SK-N-SH (cell line): Measurements from ENCODE around the gene ADRB2. TPM values are rescaled to one million over a fixed set of nuclear protein-coding genes. Genes with fewer than 3 reads are reported as not detected.

Source experiments
- CTCF ChIA-PET: fragments of 300-600, 350-600 bp; formaldehyde crosslinking; extraction: SDS; loops from one replicate; lab custom pipeline; 2021; lab: Yijun Ruan, JAX
- POLR2A ChIA-PET: fragments of 350-600 bp; sonication (Branson Sonifier 250); formaldehyde crosslinking; extraction: SDS; loops from one replicate; lab custom pipeline; 2020; ENCODE audit warnings: antibody characterized with exemption, inconsistent platforms; lab: Yijun Ruan, JAX
- DNase-seq: peaks from one replicate; pipeline ENCODE4 v3.0.0; 2012
- H2AFZ ChIP-seq: fragments of 200-600 bp; sonication (generic); 2 replicates; pipeline ENCODE4 v1.8.1; 2016; ENCODE audit warnings: antibody characterized with exemption, mild to moderate bottlenecking, low read depth
- H3F3A ChIP-seq: fragments of 200-600 bp; sonication (generic); replicated peaks from 2 replicates; pipeline ENCODE3; 2016; ENCODE audit warnings: antibody characterized with exemption, mild to moderate bottlenecking; ENCODE audit not compliant: insufficient read depth
- H3K27ac ChIP-seq, 2 experiments: fragments of 200-500 bp in 1 of 2; fragments of 200-600 bp in 1 of 2; sonication (Bioruptor generic) in 1 of 2; sonication (generic), shearing (Covaris generic) in 1 of 2; 2 replicates each; pipeline versions ENCODE4 v1.5.1 to v1.6.1; 2014 to 2016; ENCODE audit warnings: low read depth in 2 of 2, inconsistent platforms in 1 of 2, low read length in 1 of 2, mild to moderate bottlenecking in 1 of 2, mixed read lengths in 1 of 2
- H3K27me3 ChIP-seq: fragments of 200-600 bp; sonication (generic), shearing (Covaris generic); 2 replicates; pipeline ENCODE4 v1.6.1; 2016; ENCODE audit warnings: mixed run types; ENCODE audit not compliant: insufficient read depth
- H3K36me3 ChIP-seq, 2 experiments: fragments of 200-500 bp in 1 of 2; fragments of 200-600 bp in 1 of 2; sonication (Bioruptor generic) in 1 of 2; sonication (generic) in 1 of 2; replicated peaks in 1 of 2; 2 replicates each; pipeline versions ENCODE3 to v1.5.1; 2014 to 2016; ENCODE audit warnings: low read length in 1 of 2, mild to moderate bottlenecking in 1 of 2; ENCODE audit not compliant: insufficient read depth in 2 of 2, control insufficient read depth in 1 of 2
- H3K4me1 ChIP-seq, 2 experiments: fragments of 200-500 bp in 1 of 2; fragments of 200-600 bp in 1 of 2; sonication (Bioruptor generic) in 1 of 2; sonication (generic), shearing (Covaris generic) in 1 of 2; 2 replicates each; pipeline versions ENCODE4 v1.5.1 to v1.6.1; 2014 to 2016; ENCODE audit warnings: low read depth in 1 of 2, low read length in 1 of 2, mixed run types in 1 of 2; ENCODE audit not compliant: insufficient read depth in 2 of 2, control insufficient read depth in 1 of 2
- H3K4me2 ChIP-seq: fragments of 200-600 bp; sonication (generic), shearing (Covaris generic); 2 replicates; pipeline ENCODE4 v1.6.1; 2017; ENCODE audit warnings: mixed run types
- H3K4me3 ChIP-seq, 2 experiments: fragments of 200-500 bp in 1 of 2; fragments of 200-600 bp in 1 of 2; sonication (Bioruptor generic) in 1 of 2; sonication (generic), shearing (Covaris generic) in 1 of 2; 2 replicates each; pipeline versions ENCODE4 v1.5.1 to v1.8.1; 2014 to 2016; ENCODE audit warnings: low read depth in 2 of 2, inconsistent platforms in 1 of 2, low read length in 1 of 2, mild to moderate bottlenecking in 1 of 2, mixed read lengths in 1 of 2, moderate library complexity in 1 of 2
- H3K79me2 ChIP-seq: fragments of 200-600 bp; sonication (generic); 2 replicates; pipeline ENCODE4 v1.8.1; 2017; ENCODE audit warnings: mild to moderate bottlenecking; ENCODE audit not compliant: insufficient read depth
- H3K9ac ChIP-seq: fragments of 200-600 bp; sonication (generic); 2 replicates; pipeline ENCODE4 v1.6.1; 2017; ENCODE audit warnings: mixed run types
- H3K9me2 ChIP-seq: fragments of 200-600 bp; sonication (generic); 2 replicates; pipeline ENCODE4 v1.6.1; 2017; ENCODE audit warnings: mixed run types
- H3K9me3 ChIP-seq: fragments of 200-600 bp; sonication (generic); 2 replicates; pipeline ENCODE4 v1.6.1; 2017; ENCODE audit warnings: mixed run types, mild to moderate bottlenecking, moderate library complexity
- H4K20me1 ChIP-seq: fragments of 200-600 bp; sonication (generic); 2 replicates; pipeline ENCODE4 v1.6.1; 2017; ENCODE audit warnings: mild to moderate bottlenecking, mixed run types; ENCODE audit not compliant: insufficient read depth
- FOXJ3 ChIP-seq: sonication (generic); formaldehyde crosslinking; IDR thresholded peaks from 2 replicates; pipeline ENCODE4 v1.5.1; 2020; ENCODE audit warnings: mild to moderate bottlenecking, missing genetic modification reagents
- FOXM1 ChIP-seq: IDR thresholded peaks from 2 replicates; pipeline ENCODE4 v1.4.0; 2012; ENCODE audit warnings: low read depth, mild to moderate bottlenecking
- GABPA ChIP-seq: IDR thresholded peaks from 2 replicates; pipeline ENCODE4 v1.4.0; 2012; ENCODE audit warnings: low read depth, mild to moderate bottlenecking
- MXI1 ChIP-seq: IDR thresholded peaks from 2 replicates; pipeline ENCODE4 v1.6.1; 2012; ENCODE audit warnings: mild to moderate bottlenecking, low read depth, low read length, improper control_type of control experiment
- NFIC ChIP-seq: IDR thresholded peaks from 2 replicates; pipeline ENCODE4 v1.4.0; 2012; ENCODE audit warnings: borderline replicate concordance
- NRF1 ChIP-seq: IDR thresholded peaks from 2 replicates; pipeline ENCODE4 v1.6.1; 2012; ENCODE audit warnings: low read depth, mild to moderate bottlenecking, low read length
- PBX3 ChIP-seq: IDR thresholded peaks from 2 replicates; pipeline ENCODE4; 2012
- POLR2AphosphoS5 ChIP-seq: IDR thresholded peaks from 2 replicates; pipeline ENCODE4 v1.6.1; 2012; ENCODE audit warnings: low read depth, low read length
- RAD21 ChIP-seq: IDR thresholded peaks from 2 replicates; pipeline ENCODE4 v1.6.1; 2012; ENCODE audit warnings: mild to moderate bottlenecking, low read length
- RCOR1 ChIP-seq: fragments of 150-350 bp; IDR thresholded peaks from 2 replicates; pipeline ENCODE4 v1.6.1; 2017; ENCODE audit warnings: antibody characterized with exemption, low read length
- SIN3A ChIP-seq: IDR thresholded peaks from 2 replicates; pipeline ENCODE4 v1.6.1; 2012; ENCODE audit warnings: low read depth, mild to moderate bottlenecking, low read length, moderate library complexity, borderline replicate concordance
- TCF12 ChIP-seq: IDR thresholded peaks from 2 replicates; pipeline ENCODE4 v1.4.0; 2012
- YY1 ChIP-seq: IDR thresholded peaks from 2 replicates; pipeline ENCODE4 v1.4.0; 2012; ENCODE audit warnings: low read depth, mild to moderate bottlenecking
- ZBTB33 ChIP-seq: IDR thresholded peaks from 2 replicates; pipeline ENCODE4 v1.4.0; 2012; ENCODE audit warnings: low read depth, borderline replicate concordance
- WGBS: methylation state at CpG from one replicate; pipeline ENCODE4 v1.1.6; 2017; ENCODE audit warnings: low lambda C conversion rate; 5-methylcytosine and 5-hydroxymethylcytosine counted together
- polyA plus RNA-seq, 3 experiments: library from polyadenylated mRNA; depleted of rRNA; stranded (reverse); fragments of >200 nt; gene quantifications; 2 replicates each; pipeline ENCODE4 v1.2.3, GENCODE V29; 2012
- TF ChIP-seq, protein P1 (sequence below): fragments of 150-350 bp; IDR thresholded peaks from 2 replicates; pipeline ENCODE4 v1.6.1; 2017; ENCODE audit warnings: antibody characterized with exemption, low read length, low read depth, borderline replicate concordance
- TF ChIP-seq, protein P2 (sequence below): fragments of 150-350 bp; IDR thresholded peaks from 2 replicates; pipeline ENCODE4 v1.6.1; 2016; ENCODE audit warnings: mild to moderate bottlenecking, low read depth, low read length
- TF ChIP-seq, protein P3 (sequence below): fragments of 200-600 bp; sonication (generic); IDR thresholded peaks from 2 replicates; pipeline ENCODE4 v1.6.1; 2017; ENCODE audit warnings: antibody characterized with exemption, mild to moderate bottlenecking, moderate library complexity

Gene ADRB2
- polyA plus RNA-seq, 1 of the 3 experiments (the other 2 are of a cell fraction) = 1.0 TPM

DNA sequence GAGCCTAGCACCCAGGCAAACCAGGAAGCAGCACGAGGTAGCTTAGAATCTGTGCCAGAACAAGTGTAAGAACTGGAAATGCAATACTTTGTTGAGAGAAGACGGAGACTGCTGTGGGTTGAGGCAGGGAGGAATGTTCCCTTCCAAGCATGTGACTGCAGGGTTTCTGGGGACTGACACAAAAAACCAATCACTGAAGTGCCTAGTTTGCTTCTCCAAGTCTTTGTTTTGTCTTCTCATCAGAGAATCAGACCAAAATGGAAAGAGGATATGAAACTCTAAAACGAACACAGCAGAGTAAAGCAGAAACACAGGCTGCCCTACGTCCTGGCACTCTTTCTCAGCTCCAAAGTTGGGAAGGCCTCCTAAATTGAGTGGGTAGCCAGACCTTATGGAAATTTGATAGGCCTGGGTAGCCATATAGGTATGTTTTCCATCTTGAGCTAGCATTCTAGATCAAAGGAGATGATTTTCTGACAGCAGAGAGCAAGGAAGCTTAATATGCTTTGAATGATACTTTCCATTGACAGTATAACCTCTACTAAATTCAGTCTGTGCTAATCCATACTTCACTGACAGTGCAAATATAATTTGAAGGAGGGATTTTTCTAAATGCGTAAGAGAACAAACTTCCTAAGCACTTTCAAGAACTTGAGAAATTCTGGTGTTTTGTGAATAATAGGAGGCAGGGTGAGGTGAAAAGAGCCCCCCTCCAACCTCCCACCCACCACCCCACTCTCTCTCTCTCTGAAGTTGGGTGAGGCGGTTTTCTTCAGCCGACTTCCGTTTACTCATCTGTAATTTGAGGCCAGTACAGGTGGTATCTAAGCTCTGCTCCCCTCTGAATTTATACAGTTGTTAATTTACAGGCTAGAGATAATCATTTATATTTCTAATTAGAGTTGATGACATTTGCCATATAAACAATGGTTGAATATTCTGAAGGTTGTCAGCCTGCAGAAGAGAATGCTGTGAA lies 5.5 kb downstream of the ADRB2 start:
- Histone ChIP-seq H2AFZ (no peak overlapping the region), H4K20me1 (no peaks in the 10 kb centered on the region; the same call in 1 of the 2 replicates), H3K27ac (no peak overlapping the region), H3K4me2 (no peak overlapping the region), H3K4me3 (no peak overlapping the region), H3K9ac (no peak overlapping the region), H3F3A (peaks cover 6% of the 10 kb centered on the region), H3K4me1 (peaks cover 0 to 1% of the 10 kb centered on the region in 2 experiments; a peak in 1 of 4 replicates), H3K36me3 (peaks cover 0 to 3% of the 10 kb centered on the region in 2 experiments), H3K9me2 (no peaks in the 10 kb centered on the region), H3K9me3 (no peaks in the 10 kb centered on the region), H3K79me2 (peaks cover 35% of the 10 kb centered on the region; the same call in 1 of the 2 replicates), H3K27me3 (no peaks in the 10 kb centered on the region)
- WGBS = 91% methylated on average over 8 of the region's 8 CpGs
- TF ChIP-seq PBX3 = no peak
- TF ChIP-seq NRF1 = no peak
- no peak for TF ChIP-seq TCF12
- TF ChIP-seq POLR2AphosphoS5 = no peak
- TF ChIP-seq RAD21 = no peak
- no peak for TF ChIP-seq YY1
- TF ChIP-seq GABPA = no peak
- no peak for TF ChIP-seq SIN3A
- TF ChIP-seq FOXJ3 (CRISPR knock-in tag) = no peak
- TF ChIP-seq, protein P1, sequence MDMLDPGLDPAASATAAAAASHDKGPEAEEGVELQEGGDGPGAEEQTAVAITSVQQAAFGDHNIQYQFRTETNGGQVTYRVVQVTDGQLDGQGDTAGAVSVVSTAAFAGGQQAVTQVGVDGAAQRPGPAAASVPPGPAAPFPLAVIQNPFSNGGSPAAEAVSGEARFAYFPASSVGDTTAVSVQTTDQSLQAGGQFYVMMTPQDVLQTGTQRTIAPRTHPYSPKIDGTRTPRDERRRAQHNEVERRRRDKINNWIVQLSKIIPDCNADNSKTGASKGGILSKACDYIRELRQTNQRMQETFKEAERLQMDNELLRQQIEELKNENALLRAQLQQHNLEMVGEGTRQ = no peak
- no peak for TF ChIP-seq MXI1
- TF ChIP-seq, protein P2, sequence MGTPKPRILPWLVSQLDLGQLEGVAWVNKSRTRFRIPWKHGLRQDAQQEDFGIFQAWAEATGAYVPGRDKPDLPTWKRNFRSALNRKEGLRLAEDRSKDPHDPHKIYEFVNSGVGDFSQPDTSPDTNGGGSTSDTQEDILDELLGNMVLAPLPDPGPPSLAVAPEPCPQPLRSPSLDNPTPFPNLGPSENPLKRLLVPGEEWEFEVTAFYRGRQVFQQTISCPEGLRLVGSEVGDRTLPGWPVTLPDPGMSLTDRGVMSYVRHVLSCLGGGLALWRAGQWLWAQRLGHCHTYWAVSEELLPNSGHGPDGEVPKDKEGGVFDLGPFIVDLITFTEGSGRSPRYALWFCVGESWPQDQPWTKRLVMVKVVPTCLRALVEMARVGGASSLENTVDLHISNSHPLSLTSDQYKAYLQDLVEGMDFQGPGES = no peak
- no peak for TF ChIP-seq RCOR1
- TF ChIP-seq, protein P3, sequence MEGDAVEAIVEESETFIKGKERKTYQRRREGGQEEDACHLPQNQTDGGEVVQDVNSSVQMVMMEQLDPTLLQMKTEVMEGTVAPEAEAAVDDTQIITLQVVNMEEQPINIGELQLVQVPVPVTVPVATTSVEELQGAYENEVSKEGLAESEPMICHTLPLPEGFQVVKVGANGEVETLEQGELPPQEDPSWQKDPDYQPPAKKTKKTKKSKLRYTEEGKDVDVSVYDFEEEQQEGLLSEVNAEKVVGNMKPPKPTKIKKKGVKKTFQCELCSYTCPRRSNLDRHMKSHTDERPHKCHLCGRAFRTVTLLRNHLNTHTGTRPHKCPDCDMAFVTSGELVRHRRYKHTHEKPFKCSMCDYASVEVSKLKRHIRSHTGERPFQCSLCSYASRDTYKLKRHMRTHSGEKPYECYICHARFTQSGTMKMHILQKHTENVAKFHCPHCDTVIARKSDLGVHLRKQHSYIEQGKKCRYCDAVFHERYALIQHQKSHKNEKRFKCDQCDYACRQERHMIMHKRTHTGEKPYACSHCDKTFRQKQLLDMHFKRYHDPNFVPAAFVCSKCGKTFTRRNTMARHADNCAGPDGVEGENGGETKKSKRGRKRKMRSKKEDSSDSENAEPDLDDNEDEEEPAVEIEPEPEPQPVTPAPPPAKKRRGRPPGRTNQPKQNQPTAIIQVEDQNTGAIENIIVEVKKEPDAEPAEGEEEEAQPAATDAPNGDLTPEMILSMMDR = no peak
- TF ChIP-seq FOXM1 = no peak
- no peak for TF ChIP-seq ZBTB33
- TF ChIP-seq NFIC = no peak
- ChIA-PET CTCF (interaction anchor here (1.0 to 1.9 kb wide), 2 partner anchors 101 to 203 kb away, joined by 4 read pairs; no protein-coding TSS in a partner anchor), POLR2A (no interaction called here)
- DNase-seq = no peak
